K562 (cell line): ENCODE measurements around the gene TAF12. TPM values are rescaled to one million over a fixed set of nuclear protein-coding genes. Genes with fewer than 3 reads are reported as not detected.

ENCODE experiments used
- ATAC-seq: fragments of 200-7000 bp; cut with Tn5 transposase; 3 replicates; pipeline ENCODE4 v1.9.1; 2020; ENCODE audit warnings: moderate library complexity
- BruUV-seq: library from RNA; stranded (reverse); fragments of 400-500 nt; replicated peaks from 2 replicates; lab custom pipeline; 2021; lab: Mats Ljungman, UMichigan
- CTCF ChIA-PET: fragments of 300-600 bp; formaldehyde crosslinking; extraction: SDS; loops from one replicate; lab custom pipeline; 2021; ENCODE audit warnings: low intra/inter-chr PET ratio; lab: Yijun Ruan, JAX
- POLR2A ChIA-PET: fragments of 300-600, 350-650 bp; sonication (Branson Sonifier 250); formaldehyde crosslinking; extraction: SDS; loops from one replicate; lab custom pipeline; 2021; ENCODE audit warnings: antibody characterized with exemption, inconsistent platforms; lab: Yijun Ruan, JAX
- DNase-seq, 4 experiments: peaks; one replicate each; pipeline versions ENCODE4 v3.0.0 to v3.0.0-alpha.2; 2011 to 2018; ENCODE audit warnings: low spot score in 3 of 4, mixed read lengths in 3 of 4; ENCODE audit errors: extremely low read depth in 1 of 4
- FAIRE-seq: peaks from 2 replicates; lab custom pipeline; 2011; peaks lifted over from hg19 to GRCh38; lab: Jason Lieb, UNC
- H2AFZ ChIP-seq: 2 replicates; pipeline ENCODE4 v1.6.0; 2011; ENCODE audit warnings: low read depth, low read length, control low read depth, inconsistent platforms
- H3K27ac ChIP-seq: fragments of 200-600 bp; 3 replicates; pipeline ENCODE4 v1.8.0; 2011; ENCODE audit warnings: low read depth, mild to moderate bottlenecking, control low read depth, inconsistent platforms, low read length, moderate library complexity, mixed read lengths; ENCODE audit errors: extremely low read depth
- H3K27me3 ChIP-seq, 2 experiments: fragments of 300-600 bp in 1 of 2; 2 replicates in 1 of 2; 3 replicates in 1 of 2; pipeline versions ENCODE4 v1.6.0 to v1.8.0; 2011; ENCODE audit warnings: inconsistent platforms in 2 of 2, low read length in 2 of 2, mild to moderate bottlenecking in 1 of 2, mixed read lengths in 1 of 2, moderate library complexity in 1 of 2; ENCODE audit not compliant: control insufficient read depth in 2 of 2, insufficient read depth in 2 of 2
- H3K36me3 ChIP-seq: fragments of 300-600 bp; 3 replicates; pipeline ENCODE4 v1.8.0; 2011; ENCODE audit warnings: mild to moderate bottlenecking, low read length, inconsistent platforms; ENCODE audit not compliant: control insufficient read depth, insufficient read depth
- H3K4me1 ChIP-seq, 2 experiments: fragments of 200-600 bp in 1 of 2; replicated peaks in 1 of 2; 2 replicates in 1 of 2; 3 replicates in 1 of 2; pipeline versions ENCODE4 v1.5.1 to v1.8.0; 2011; ENCODE audit warnings: inconsistent platforms in 2 of 2, low read length in 2 of 2, mild to moderate bottlenecking in 1 of 2, mixed read lengths in 1 of 2, moderate library complexity in 1 of 2; ENCODE audit not compliant: control insufficient read depth in 2 of 2, insufficient read depth in 2 of 2
- H3K4me2 ChIP-seq: 2 replicates; pipeline ENCODE4 v1.6.1; 2011; ENCODE audit warnings: low read length, control low read depth, inconsistent platforms, mixed read lengths; ENCODE audit not compliant: insufficient read depth
- H3K4me3 ChIP-seq: fragments of 200-600 bp; sonication (generic), shearing (Covaris generic); 2 replicates; pipeline ENCODE4 v1.5.1; 2016; ENCODE audit warnings: control low read depth, inconsistent platforms
- H3K79me2 ChIP-seq: fragments of 200-600 bp; 3 replicates; pipeline ENCODE4 v1.8.0; 2011; ENCODE audit warnings: low read length, inconsistent platforms; ENCODE audit not compliant: control insufficient read depth, insufficient read depth
- H3K9ac ChIP-seq, 2 experiments: 2 replicates each; pipeline versions ENCODE4 v1.6.0 to v1.6.1; 2011; ENCODE audit warnings: low read depth in 2 of 2, low read length in 2 of 2, control low read depth in 1 of 2, inconsistent platforms in 1 of 2, mild to moderate bottlenecking in 1 of 2, mixed read lengths in 1 of 2; ENCODE audit not compliant: insufficient read depth in 1 of 2
- H3K9me1 ChIP-seq: one replicate; pipeline ENCODE4 v1.6.0; 2011; ENCODE audit warnings: inconsistent platforms, mild to moderate bottlenecking, low read length, moderate library complexity; ENCODE audit not compliant: control insufficient read depth, insufficient read depth
- H3K9me3 ChIP-seq: replicated peaks from 2 replicates; pipeline ENCODE4 v1.5.1; 2011; ENCODE audit warnings: low read depth, low read length, inconsistent platforms; ENCODE audit not compliant: control insufficient read depth, insufficient read depth
- H4K20me1 ChIP-seq: replicated peaks from 2 replicates; pipeline ENCODE4 v1.6.1; 2011; ENCODE audit warnings: low read length, inconsistent platforms, mixed read lengths; ENCODE audit not compliant: control insufficient read depth, insufficient read depth
- FOXJ2 ChIP-seq: fragments of 200-800 bp; sonication (Bioruptor generic); IDR thresholded peaks from 2 replicates; pipeline ENCODE4 v1.6.1; 2016; ENCODE audit warnings: missing genetic modification characterization, missing compliant biosample characterization
- KDM4B ChIP-seq, 2 experiments: fragments of 450-650 bp in 1 of 2; sonication (generic) in 1 of 2; IDR thresholded peaks; 2 replicates each; pipeline ENCODE4 v1.6.1; 2016 to 2017; ENCODE audit warnings: borderline replicate concordance in 2 of 2, antibody characterized with exemption in 1 of 2, low read depth in 1 of 2, mild to moderate bottlenecking in 1 of 2
- NELFE ChIP-seq: IDR thresholded peaks from 2 replicates; pipeline ENCODE4 v1.6.1; 2011; ENCODE audit warnings: mild to moderate bottlenecking; ENCODE audit not compliant: insufficient read depth, insufficient read length
- PHB ChIP-seq: fragments of 250-450 bp; sonication (Bioruptor Pico); IDR thresholded peaks from 2 replicates; pipeline ENCODE4 v1.5.0; 2021
- POLR2AphosphoS2 ChIP-seq: IDR thresholded peaks from 2 replicates; pipeline ENCODE4 v1.6.1; 2012; ENCODE audit warnings: low read length, improper control_type of control experiment
- WGBS: fragments of 100-300 bp; shearing (Covaris generic); methylation state at CpG from one replicate; pipeline ENCODE4 v1.1.6; 2016; ENCODE audit warnings: low coverage, mixed read lengths; ENCODE audit not compliant: insufficient coverage; ENCODE audit errors: missing lambda C conversion rate; 5-methylcytosine and 5-hydroxymethylcytosine counted together
- in situ Hi-C: fragments of 300-500 bp; cut with MboI; formaldehyde crosslinking; loops from 4 replicates; pipeline ENCODE4 v1.15.0; 2018; ENCODE audit warnings: inconsistent platforms, mixed read lengths
- intact Hi-C: fragments of 100-400 bp; cut with micrococcal nuclease; formaldehyde crosslinking; loops from 2 replicates; pipeline ENCODE4 v1.14.2; 2022
- polyA plus RNA-seq, 8 experiments: library from polyadenylated mRNA; depleted of rRNA in 4 of 8; stranded (reverse) in 5 of 8; unstranded in 3 of 8; fragments of >200 nt; fragmentation: Nextera tagmentation in 2 of 8; fragmentation: Illumina TruSeq in 1 of 8; extraction: Ambion mirVana in 2 of 8; extraction: Trizol in 1 of 8; gene quantifications; 2 replicates each; pipeline versions ENCODE4 v1.2.1 to v1.2.3, GENCODE V29; 2011 to 2014; ENCODE audit warnings: inconsistent platforms in 1 of 8, missing spikeins in 1 of 8
- total RNA-seq, 7 experiments: library from RNA; depleted of rRNA in 6 of 7; stranded (reverse); fragments of >200 nt in 6 of 7; fragmentation: Illumina TruSeq in 2 of 7; extraction: Trizol in 2 of 7; gene quantifications; 2 replicates each; pipeline versions ENCODE4 v1.2.1 to v1.2.3, GENCODE V29; 2011 to 2021; ENCODE audit warnings: low replicate concordance in 1 of 7
- TF ChIP-seq, protein P1 (sequence below): sonication (generic); formaldehyde crosslinking; IDR thresholded peaks from 2 replicates; pipeline ENCODE4 v1.8.0; 2022; ENCODE audit warnings: mild to moderate bottlenecking, missing genetic modification reagents

The TAF12 gene
- total and polyA plus RNA-seq, 9 of the 15 experiments (the other 6 are each of a cell fraction or from before 2014, with no cell fraction given) = 31.6 to 89.0 (median 50.5) TPM

DNA sequence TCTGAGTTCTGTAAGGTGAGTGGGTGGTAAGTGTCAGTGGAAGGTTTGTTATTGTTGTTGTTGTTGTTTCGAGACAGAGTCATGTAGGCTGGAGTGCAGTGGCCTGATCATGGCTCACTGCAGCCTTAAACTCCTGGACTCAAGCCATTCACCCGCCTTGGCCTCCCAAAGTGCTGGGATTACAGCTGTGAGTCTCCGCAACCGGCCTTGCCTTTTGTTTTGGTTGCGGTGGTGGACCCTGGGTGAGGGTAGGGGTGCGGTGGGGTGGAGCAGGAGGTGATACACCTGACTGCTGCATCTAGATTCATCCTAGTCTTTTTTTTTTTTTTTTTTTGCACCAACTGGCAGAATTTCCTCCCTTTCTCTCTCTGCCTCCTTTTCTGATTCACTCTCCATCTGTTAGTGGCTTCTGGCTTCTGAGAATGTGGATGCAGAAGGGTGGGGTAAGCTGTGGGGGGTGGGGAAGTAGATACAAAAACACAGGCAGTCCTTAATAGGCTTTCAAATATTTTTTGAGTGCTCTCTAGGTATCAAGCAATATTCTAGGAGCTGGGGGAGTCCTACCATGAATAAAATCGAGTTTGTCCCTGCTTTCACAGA, 21.1 kb upstream of the TAF12 start:
- WGBS = 64% methylated on average over 7 of the region's 7 CpGs
- Histone ChIP-seq H2AFZ (peak overlapping the region; percentile 22; the same call in 1 of the 2 replicates), H3K27ac (no peak overlapping the region), H3K4me1 (peaks cover 0 to 21% of the 10 kb centered on the region in 2 experiments; a peak in 3 of 5 replicates), H3K4me3 (no peak overlapping the region), H3K79me2 (peaks cover 7% of the 10 kb centered on the region), H3K9ac (peak overlapping the region in 1 of 2 experiments; percentile 73; a peak in 2 of 4 replicates), H3K9me3 (no peaks in the 10 kb centered on the region), H3K27me3 (no peaks in the 10 kb centered on the region), H3K36me3 (no peaks in the 10 kb centered on the region), H3K4me2 (no peak overlapping the region), H3K9me1 (no peaks in the 10 kb centered on the region), H4K20me1 (no peaks in the 10 kb centered on the region)
- in situ Hi-C loops (no loop called here), intact Hi-C loops (no loop called here)
- no peak for DNase-seq
- ATAC-seq = no peak
- BruUV-seq = no TSS peak
- ChIA-PET CTCF (no interaction called here), POLR2A (interaction anchor here (0.7 to 13.8 kb wide), 5 partner anchors 9 to 38 kb away, joined by 3 to 240 read pairs (median 3); partner anchors contain the start of gene RNU11)
- TF ChIP-seq POLR2AphosphoS2 (no peak), FOXJ2 (no peak), NELFE (no peak), KDM4B (IDR thresholded peaks at IDR 0.05; ENCODE audit: borderline replicate concordance in 2 of 2, low read depth in 1 of 2) (no peak), PHB (no peak)
- TF ChIP-seq, protein P1, sequence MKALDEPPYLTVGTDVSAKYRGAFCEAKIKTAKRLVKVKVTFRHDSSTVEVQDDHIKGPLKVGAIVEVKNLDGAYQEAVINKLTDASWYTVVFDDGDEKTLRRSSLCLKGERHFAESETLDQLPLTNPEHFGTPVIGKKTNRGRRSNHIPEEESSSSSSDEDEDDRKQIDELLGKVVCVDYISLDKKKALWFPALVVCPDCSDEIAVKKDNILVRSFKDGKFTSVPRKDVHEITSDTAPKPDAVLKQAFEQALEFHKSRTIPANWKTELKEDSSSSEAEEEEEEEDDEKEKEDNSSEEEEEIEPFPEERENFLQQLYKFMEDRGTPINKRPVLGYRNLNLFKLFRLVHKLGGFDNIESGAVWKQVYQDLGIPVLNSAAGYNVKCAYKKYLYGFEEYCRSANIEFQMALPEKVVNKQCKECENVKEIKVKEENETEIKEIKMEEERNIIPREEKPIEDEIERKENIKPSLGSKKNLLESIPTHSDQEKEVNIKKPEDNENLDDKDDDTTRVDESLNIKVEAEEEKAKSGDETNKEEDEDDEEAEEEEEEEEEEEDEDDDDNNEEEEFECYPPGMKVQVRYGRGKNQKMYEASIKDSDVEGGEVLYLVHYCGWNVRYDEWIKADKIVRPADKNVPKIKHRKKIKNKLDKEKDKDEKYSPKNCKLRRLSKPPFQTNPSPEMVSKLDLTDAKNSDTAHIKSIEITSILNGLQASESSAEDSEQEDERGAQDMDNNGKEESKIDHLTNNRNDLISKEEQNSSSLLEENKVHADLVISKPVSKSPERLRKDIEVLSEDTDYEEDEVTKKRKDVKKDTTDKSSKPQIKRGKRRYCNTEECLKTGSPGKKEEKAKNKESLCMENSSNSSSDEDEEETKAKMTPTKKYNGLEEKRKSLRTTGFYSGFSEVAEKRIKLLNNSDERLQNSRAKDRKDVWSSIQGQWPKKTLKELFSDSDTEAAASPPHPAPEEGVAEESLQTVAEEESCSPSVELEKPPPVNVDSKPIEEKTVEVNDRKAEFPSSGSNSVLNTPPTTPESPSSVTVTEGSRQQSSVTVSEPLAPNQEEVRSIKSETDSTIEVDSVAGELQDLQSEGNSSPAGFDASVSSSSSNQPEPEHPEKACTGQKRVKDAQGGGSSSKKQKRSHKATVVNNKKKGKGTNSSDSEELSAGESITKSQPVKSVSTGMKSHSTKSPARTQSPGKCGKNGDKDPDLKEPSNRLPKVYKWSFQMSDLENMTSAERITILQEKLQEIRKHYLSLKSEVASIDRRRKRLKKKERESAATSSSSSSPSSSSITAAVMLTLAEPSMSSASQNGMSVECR (CRISPR knock-in tag) = no peak
- FAIRE-seq = no peak
